Measurements from ENCODE around the gene NACC2. TPM values are rescaled to one million over a fixed set of nuclear protein-coding genes. Genes with fewer than 3 reads are reported as not detected.

Gene NACC2, protein sequence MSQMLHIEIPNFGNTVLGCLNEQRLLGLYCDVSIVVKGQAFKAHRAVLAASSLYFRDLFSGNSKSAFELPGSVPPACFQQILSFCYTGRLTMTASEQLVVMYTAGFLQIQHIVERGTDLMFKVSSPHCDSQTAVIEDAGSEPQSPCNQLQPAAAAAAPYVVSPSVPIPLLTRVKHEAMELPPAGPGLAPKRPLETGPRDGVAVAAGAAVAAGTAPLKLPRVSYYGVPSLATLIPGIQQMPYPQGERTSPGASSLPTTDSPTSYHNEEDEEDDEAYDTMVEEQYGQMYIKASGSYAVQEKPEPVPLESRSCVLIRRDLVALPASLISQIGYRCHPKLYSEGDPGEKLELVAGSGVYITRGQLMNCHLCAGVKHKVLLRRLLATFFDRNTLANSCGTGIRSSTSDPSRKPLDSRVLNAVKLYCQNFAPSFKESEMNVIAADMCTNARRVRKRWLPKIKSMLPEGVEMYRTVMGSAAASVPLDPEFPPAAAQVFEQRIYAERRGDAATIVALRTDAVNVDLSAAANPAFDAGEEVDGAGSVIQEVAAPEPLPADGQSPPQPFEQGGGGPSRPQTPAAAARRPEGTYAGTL
- total RNA-seq (2022; extraction: Qiagen RNA extraction) = 32.4 to 36.5 TPM (median 34.7 TPM) in 5 replicates

DNA sequence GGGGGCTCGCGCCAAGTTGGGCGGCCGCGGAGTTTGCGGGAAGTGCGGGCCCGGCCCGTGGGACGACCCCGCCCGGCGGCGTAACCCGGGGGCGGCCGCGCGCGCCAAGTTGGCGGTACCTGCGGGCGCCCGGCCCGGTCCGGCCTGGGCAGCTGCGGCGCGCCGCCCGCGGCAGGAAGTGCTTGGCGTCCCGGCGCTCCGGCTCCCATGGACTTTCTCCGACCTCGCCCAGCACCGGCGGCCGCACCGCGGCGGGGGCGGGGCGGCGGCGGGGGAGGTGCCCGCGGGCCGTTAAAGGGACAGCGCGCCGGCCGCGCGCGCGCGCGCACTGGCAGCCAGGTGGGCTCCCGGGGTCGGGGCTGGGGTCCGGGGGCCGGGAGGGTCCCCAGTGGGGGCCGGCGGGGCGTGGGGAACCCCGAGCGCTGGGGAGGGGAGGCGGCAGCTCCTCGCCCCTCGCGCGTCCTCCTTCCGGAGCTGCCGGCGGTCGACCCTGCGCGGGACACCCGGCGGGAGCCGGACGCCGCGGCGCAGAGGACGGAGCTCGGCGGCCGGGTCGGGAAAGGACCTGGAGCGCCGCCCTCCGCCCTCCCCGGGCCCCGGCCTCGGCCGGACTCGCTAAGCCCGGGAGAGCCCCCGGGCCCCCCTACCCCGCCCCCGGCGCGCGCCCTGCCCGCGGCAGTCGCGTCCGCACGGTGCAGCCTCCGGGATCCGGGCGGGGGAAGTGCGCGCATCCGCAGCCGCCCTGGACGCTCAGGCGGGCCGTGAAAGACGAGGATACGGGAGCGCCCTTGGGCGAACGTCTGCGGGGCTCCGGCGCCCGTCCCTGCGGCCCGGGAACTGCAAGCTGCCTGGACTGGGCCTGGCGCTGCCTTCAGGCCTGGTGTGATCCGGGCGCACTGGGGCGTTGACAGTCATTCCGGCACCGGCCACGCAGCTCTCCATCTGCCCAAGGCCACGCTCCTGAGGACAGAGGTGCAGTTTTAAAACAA, at the start of gene NACC2:
NACC2 (minus strand) TSS at position 220 of the 989 bp plus-strand sequence. CDS start 44,768 bp downstream, outside the sequence.

DNA sequence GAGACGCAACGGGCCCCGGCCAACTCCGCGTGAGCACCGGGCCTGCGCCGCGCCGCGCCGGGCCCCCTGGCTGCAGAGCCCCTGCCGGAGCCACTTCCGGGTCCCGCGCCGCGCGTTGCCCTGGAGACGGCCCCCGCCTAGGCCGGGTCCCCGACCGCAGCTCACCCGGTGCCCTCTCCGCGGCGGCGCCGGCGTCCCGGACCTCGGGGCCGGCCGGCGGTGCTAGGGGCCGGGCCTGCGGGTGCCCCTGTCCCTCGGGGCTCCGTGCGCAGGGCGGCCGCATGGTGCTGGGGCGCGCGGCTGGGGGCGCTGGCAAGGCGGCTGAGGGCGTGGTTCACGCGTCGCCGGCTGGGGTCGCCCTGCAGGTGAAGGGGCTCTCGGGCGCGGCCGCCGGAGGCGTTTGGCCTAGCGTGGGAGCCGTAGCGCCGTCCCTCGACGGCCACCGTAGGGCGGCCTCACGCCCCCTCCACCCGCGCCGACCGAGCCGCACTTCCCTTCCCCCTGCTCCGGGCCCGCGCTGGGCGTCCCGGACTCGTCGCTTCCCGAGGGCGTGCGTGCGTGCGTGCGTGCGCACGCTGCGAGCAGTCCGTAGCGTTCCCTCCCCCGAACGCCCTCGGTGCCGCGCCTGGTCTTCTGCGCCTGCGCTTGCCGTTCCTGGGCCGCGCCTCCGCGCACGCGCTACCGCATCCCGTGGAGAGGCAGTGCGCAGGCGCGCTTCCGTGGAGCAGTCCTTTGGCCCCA, 23.4 kb upstream of the NACC2 start, which contains the start of gene TMEM250:
TMEM250 (minus strand) TSS at position 556 of the 741 bp plus-strand sequence. CDS start 1,975 bp downstream, outside the sequence.

GRCh38 chr9:135961277-135961715, 133.8 kb downstream of the NACC2 start, which contains the start of gene UBAC1:
UBAC1 (minus strand) TSS chr9:135961373; CDS start chr9:135961162, 211 bp downstream.

Other genes with a start within 250 kb of the NACC2 start
- 19.6 to 30.8 TPM (median 22.1 TPM) in 5 replicates for gene CAMSAP1, start 187.7 kb downstream of the NACC2 start, total RNA-seq (2022; extraction: Qiagen RNA extraction)
- gene UBAC1, start 133.9 kb downstream of the NACC2 start, total RNA-seq (2022; extraction: Qiagen RNA extraction) = 32.1 to 38.0 TPM (median 34.6 TPM) in 5 replicates
- 36.5 to 48.0 TPM (median 45.2 TPM) in 5 replicates for gene TMEM250, start 23.6 kb upstream of the NACC2 start, total RNA-seq (2022; extraction: Qiagen RNA extraction)
- 0.03 to 0.16 TPM (median 0.10 TPM) in 4 of 5 replicates, not detected in the other for gene LHX3, start 109.8 kb upstream of the NACC2 start, total RNA-seq (2022; extraction: Qiagen RNA extraction)
- 25.4 to 28.6 TPM (median 27.0 TPM) in 5 replicates for gene QSOX2, start 150.5 kb upstream of the NACC2 start, total RNA-seq (2022; extraction: Qiagen RNA extraction)
- gene CCDC187, start 208.8 kb upstream of the NACC2 start, total RNA-seq (2022; extraction: Qiagen RNA extraction) = 0.02 to 0.03 TPM in 2 of 5 replicates, not detected in the others
- 10.3 to 14.9 TPM (median 13.5 TPM) in 5 replicates for gene GPSM1, start 232.2 kb upstream of the NACC2 start, total RNA-seq (2022; extraction: Qiagen RNA extraction)

Data from A549 treated with Hydrocortisone at 1 μM for 4 hours (cell line).